Measurements from ENCODE around the gene ZNF384. TPM values are rescaled to one million over a fixed set of nuclear protein-coding genes. Genes with fewer than 3 reads are reported as not detected.
A peak's percentile ranks its signal among the peaks of the same experiment; 100 is the strongest.

The ZNF384 gene
- total RNA-seq, 2 experiments from 2014 or later = 61.4 to 79.0 TPM

GRCh38 chr12:6698352-6699046 is 9.3 kb upstream of the ZNF384 start:
- no peak for DNase-seq
- CTCF ChIA-PET = interaction anchor here (0.6 to 1.3 kb wide), 2 partner anchors 9 to 138 kb away, joined by 3 to 6 read pairs; partner anchors contain the start of gene ZNF384
- Mint-ChIP-seq H3K27me3 (peaks cover 34% of the 10 kb centered on the region), H3K4me1 (peaks cover 10% of the 10 kb centered on the region), H3K27ac (no peak overlapping the region), H3K36me3 (ENCODE audit: low read depth) (no peaks in the 10 kb centered on the region), H3K4me3 (no peak overlapping the region), H3K9me3 (ENCODE audit: low read depth) (no peaks in the 10 kb centered on the region)
- intact Hi-C loops (cut with DNase I, micrococcal nuclease) = loop anchor here in 1 of 2 experiments (1.0 kb wide), 1 partner anchor 81 kb away; no protein-coding TSS in a partner anchor
- POLR2A ChIA-PET = interaction anchor here (0.7 kb wide), 1 partner anchor 254 kb away, joined by 3 read pairs; no protein-coding TSS in a partner anchor
- ATAC-seq = no peak

- Mint-ChIP-seq H3K36me3 (ENCODE audit: low read depth) (no peaks in the 10 kb centered on the region), H3K27ac (no peak overlapping the region), H3K4me1 (peaks cover 10% of the 10 kb centered on the region), H3K27me3 (peaks cover 29% of the 10 kb centered on the region), H3K4me3 (no peak overlapping the region), H3K9me3 (ENCODE audit: low read depth) (no peaks in the 10 kb centered on the region)
- ChIA-PET CTCF (interaction anchor here (0.6 to 1.1 kb wide), 2 partner anchors 62 to 138 kb away, joined by 3 to 6 read pairs; no protein-coding TSS in a partner anchor), POLR2A (interaction anchor here (0.7 kb wide), 1 partner anchor 255 kb away, joined by 3 read pairs; no protein-coding TSS in a partner anchor)
- peak; percentile 51 for DNase-seq
- intact Hi-C loops (cut with DNase I, micrococcal nuclease) = loop anchor here in 1 of 2 experiments (1.0 kb wide), 1 partner anchor 80 kb away; no protein-coding TSS in a partner anchor
- ATAC-seq = no peak
Observed at GRCh38 chr12:6697584-6698351, 8.6 kb upstream of the ZNF384 start.

GRCh38 chr12:6696690-6697583 is 7.8 kb upstream of the ZNF384 start:
- no peaks in the 10 kb centered on the region for H3K36me3 Mint-ChIP-seq (ENCODE audit: low read depth)
- peaks cover 10% of the 10 kb centered on the region for H3K4me1 Mint-ChIP-seq
- CTCF ChIA-PET = interaction anchor here (0.7 to 1.1 kb wide), 3 partner anchors 63 to 227 kb away, joined by 3 to 6 read pairs (median 3); no protein-coding TSS in a partner anchor
- H3K27me3 Mint-ChIP-seq = peaks cover 25% of the 10 kb centered on the region
- H3K27ac Mint-ChIP-seq = no peak overlapping the region
- POLR2A ChIA-PET = no interaction called here
- no peak overlapping the region for H3K4me3 Mint-ChIP-seq
- intact Hi-C loops (cut with DNase I, micrococcal nuclease) = no loop called here
- no peak for ATAC-seq
- no peaks in the 10 kb centered on the region for H3K9me3 Mint-ChIP-seq (ENCODE audit: low read depth)
- no peak for DNase-seq

- ChIA-PET CTCF (interaction anchor here (0.6 to 1.2 kb wide), 4 partner anchors 24 to 293 kb away, joined by 3 read pairs; no protein-coding TSS in a partner anchor), POLR2A (no interaction called here)
- Mint-ChIP-seq H3K4me3 (no peak overlapping the region), H3K27ac (no peak overlapping the region), H3K27me3 (peaks cover 12% of the 10 kb centered on the region), H3K9me3 (ENCODE audit: low read depth) (no peaks in the 10 kb centered on the region), H3K4me1 (peaks cover 6% of the 10 kb centered on the region), H3K36me3 (ENCODE audit: low read depth) (no peaks in the 10 kb centered on the region)
- intact Hi-C loops (cut with DNase I, micrococcal nuclease) = no loop called here
- DNase-seq (no peak), ATAC-seq (no peak)
Observed at GRCh38 chr12:6695313-6696045, 6.3 kb upstream of the ZNF384 start.

GRCh38 chr12:6694701-6695100 is 5.5 kb upstream of the ZNF384 start:
- Mint-ChIP-seq H3K36me3 (ENCODE audit: low read depth) (no peaks in the 10 kb centered on the region), H3K27ac (no peak overlapping the region), H3K27me3 (peaks cover 11% of the 10 kb centered on the region), H3K4me1 (peaks cover 8% of the 10 kb centered on the region), H3K9me3 (ENCODE audit: low read depth) (no peaks in the 10 kb centered on the region), H3K4me3 (no peak overlapping the region)
- intact Hi-C loops (cut with DNase I, micrococcal nuclease) = no loop called here
- ChIA-PET POLR2A (no interaction called here), CTCF (interaction anchor here (1.2 kb wide), 1 partner anchor 131 kb away, joined by 3 read pairs; no protein-coding TSS in a partner anchor)
- ATAC-seq = no peak
- no peak for DNase-seq

GRCh38 chr12:6693832-6694355 is 4.7 kb upstream of the ZNF384 start:
- Mint-ChIP-seq H3K4me1 (peaks cover 3% of the 10 kb centered on the region), H3K27me3 (peaks cover 5% of the 10 kb centered on the region), H3K4me3 (no peak overlapping the region), H3K9me3 (ENCODE audit: low read depth) (no peaks in the 10 kb centered on the region), H3K36me3 (ENCODE audit: low read depth) (no peaks in the 10 kb centered on the region), H3K27ac (no peak overlapping the region)
- intact Hi-C loops (cut with DNase I, micrococcal nuclease) = no loop called here
- ChIA-PET CTCF (interaction anchor here (0.9 to 1.1 kb wide), 3 partner anchors 9 to 83 kb away, joined by 3 read pairs; partner anchors contain the start of gene MLF2), POLR2A (no interaction called here)
- DNase-seq (no peak), ATAC-seq (no peak)

GRCh38 chr12:6692888-6693287 is 3.7 kb upstream of the ZNF384 start:
- Mint-ChIP-seq H3K27ac (no peak overlapping the region), H3K4me3 (no peak overlapping the region), H3K27me3 (no peaks in the 10 kb centered on the region), H3K9me3 (ENCODE audit: low read depth) (no peaks in the 10 kb centered on the region), H3K4me1 (peaks cover 7% of the 10 kb centered on the region), H3K36me3 (ENCODE audit: low read depth) (peaks cover 5% of the 10 kb centered on the region)
- intact Hi-C loops (cut with DNase I, micrococcal nuclease) = no loop called here
- POLR2A ChIA-PET = interaction anchor here (0.7 to 0.9 kb wide), 2 partner anchors 16 to 178 kb away, joined by 3 to 4 read pairs; no protein-coding TSS in a partner anchor
- DNase-seq (no peak), ATAC-seq (no peak)
- CTCF ChIA-PET = interaction anchor here (0.6 to 1.1 kb wide), 7 partner anchors 8 to 96 kb away, joined by 3 read pairs; partner anchors contain the start of gene MLF2

- ChIA-PET CTCF (interaction anchor here (0.6 kb wide), 1 partner anchor 9 kb away, joined by 3 read pairs; no protein-coding TSS in a partner anchor), POLR2A (no interaction called here)
- H3K4me1 Mint-ChIP-seq = peaks cover 22% of the 10 kb centered on the region
- DNase-seq (no peak), ATAC-seq (no peak)
- no peaks in the 10 kb centered on the region for H3K9me3 Mint-ChIP-seq (ENCODE audit: low read depth)
- peaks cover 17% of the 10 kb centered on the region for H3K36me3 Mint-ChIP-seq (ENCODE audit: low read depth)
- no peak overlapping the region for H3K27ac Mint-ChIP-seq
- intact Hi-C loops (cut with DNase I, micrococcal nuclease) = no loop called here
- H3K27me3 Mint-ChIP-seq = no peaks in the 10 kb centered on the region
- H3K4me3 Mint-ChIP-seq = no peak overlapping the region
Observed at GRCh38 chr12:6691473-6691872, 2.3 kb upstream of the ZNF384 start.

GRCh38 chr12:6688543-6688998 is 604 bp downstream of the ZNF384 start:
- peaks cover 43% of the 10 kb centered on the region for H3K4me1 Mint-ChIP-seq

More at GRCh38 chr12:6688543-6688998, 604 bp downstream of the ZNF384 start:
- H3K27ac Mint-ChIP-seq = peak overlapping the region; percentile 92
- peak; percentile 6 for ATAC-seq
- H3K36me3 Mint-ChIP-seq (ENCODE audit: low read depth) = peaks cover 31% of the 10 kb centered on the region
- H3K4me3 Mint-ChIP-seq = peak overlapping the region; percentile 86
- no peaks in the 10 kb centered on the region for H3K9me3 Mint-ChIP-seq (ENCODE audit: low read depth)
- ChIA-PET POLR2A (interaction anchor here (0.6 to 2.2 kb wide), 13 partner anchors 21 to 232 kb away, joined by 3 to 27 read pairs (median 7); partner anchors contain the start of genes CDCA3, COPS7A, GAPDH and MLF2), CTCF (interaction anchor here (0.6 to 1.8 kb wide), 12 partner anchors 23 to 181 kb away, joined by 3 to 11 read pairs (median 4); partner anchors contain the start of genes CDCA3, COPS7A, MLF2 and USP5)
- intact Hi-C loops (cut with DNase I, micrococcal nuclease) = loop anchor here (2.0 to 5.0 kb wide), 5 partner anchors 81 to 218 kb away; partner anchors contain the start of genes CHD4 (in 1 of the 2), IFFO1 (in 1 of the 2), NOP2 (in 1 of the 2) and VAMP1 (in 1 of the 2)
- peak; percentile 60 for DNase-seq
- no peaks in the 10 kb centered on the region for H3K27me3 Mint-ChIP-seq
